HEK293 (cell line): ENCODE measurements around the gene CIB4.

Source experiments
- CTCF ChIA-PET: fragments of 350-600 bp; formaldehyde crosslinking; extraction: SDS; loops from one replicate; lab custom pipeline; 2021; ENCODE audit warnings: antibody characterized with exemption; lab: Yijun Ruan, JAX
- POLR2A ChIA-PET: fragments of 300-600 bp; formaldehyde crosslinking; extraction: SDS; loops from one replicate; lab custom pipeline; 2020; ENCODE audit warnings: antibody characterized with exemption, inconsistent platforms; lab: Yijun Ruan, JAX
- H3K27ac ChIP-seq: fragments of 200-500 bp; sonication (Bioruptor generic); 2 replicates; pipeline ENCODE4 v1.5.1; 2014; ENCODE audit warnings: low read depth, low read length, control low read depth, inconsistent platforms; ENCODE audit errors: extremely low read depth
- H3K36me3 ChIP-seq, 2 experiments: fragments of 200-500 bp in 1 of 2; sonication (Bioruptor generic) in 1 of 2; 1 replicate in 1 of 2; 2 replicates in 1 of 2; pipeline ENCODE4 v1.5.1; 2014 to 2017; ENCODE audit warnings: inconsistent platforms in 2 of 2, low read length in 2 of 2; ENCODE audit not compliant: control insufficient read depth in 2 of 2, insufficient read depth in 1 of 2
- H3K4me1 ChIP-seq: fragments of 200-500 bp; sonication (Bioruptor generic); 2 replicates; pipeline ENCODE4 v1.5.1; 2014; ENCODE audit warnings: mild to moderate bottlenecking, low read length, inconsistent platforms; ENCODE audit not compliant: control insufficient read depth, insufficient read depth
- H3K4me3 ChIP-seq: 2 replicates; pipeline ENCODE4 v1.5.1; 2011; ENCODE audit warnings: low read depth, mild to moderate bottlenecking, control low read depth, low read length, moderate library complexity
- H3K9me3 ChIP-seq: fragments of 200-500 bp; sonication (Bioruptor generic); 2 replicates; pipeline ENCODE4 v1.5.1; 2014; ENCODE audit warnings: low read depth, low read length, inconsistent platforms; ENCODE audit not compliant: control insufficient read depth, insufficient read depth
- GLIS2 ChIP-seq: fragments of 450-650 bp; formaldehyde crosslinking; IDR thresholded peaks from 2 replicates; pipeline ENCODE4 v1.5.1; 2016; ENCODE audit warnings: missing biosample characterization, missing genetic modification characterization
- HOXA7 ChIP-seq: sonication (generic); formaldehyde crosslinking; IDR thresholded peaks from 2 replicates; pipeline ENCODE4 v1.8.1; 2022; ENCODE audit warnings: missing genetic modification reagents, borderline replicate concordance
- SCRT1 ChIP-seq: fragments of 450-650 bp; formaldehyde crosslinking; IDR thresholded peaks from 2 replicates; pipeline ENCODE4 v1.5.1; 2016; ENCODE audit warnings: missing biosample characterization, missing genetic modification characterization, borderline replicate concordance
- ZBTB17 ChIP-seq: fragments of 450-650 bp; formaldehyde crosslinking; IDR thresholded peaks from 2 replicates; pipeline ENCODE4 v1.5.1; 2016; ENCODE audit warnings: missing biosample characterization, missing genetic modification characterization
- ZBTB21 ChIP-seq: fragments of 450-650 bp; formaldehyde crosslinking; IDR thresholded peaks from 2 replicates; pipeline ENCODE4 v1.5.1; 2017; ENCODE audit warnings: missing biosample characterization, missing genetic modification characterization
- ZEB2 ChIP-seq: fragments of 450-650 bp; formaldehyde crosslinking; IDR thresholded peaks from 2 replicates; pipeline ENCODE4 v1.5.1; 2016; ENCODE audit warnings: missing biosample characterization, missing genetic modification characterization
- ZIC2 ChIP-seq: fragments of 450-650 bp; formaldehyde crosslinking; IDR thresholded peaks from 2 replicates; pipeline ENCODE4 v1.5.1; 2016; ENCODE audit warnings: missing biosample characterization, missing genetic modification characterization
- ZNF112 ChIP-seq: fragments of 450-650 bp; formaldehyde crosslinking; IDR thresholded peaks from 2 replicates; pipeline ENCODE4 v1.5.0; 2017; ENCODE audit warnings: missing biosample characterization, missing genetic modification characterization
- ZNF114 ChIP-seq: fragments of 450-650 bp; formaldehyde crosslinking; IDR thresholded peaks from 2 replicates; pipeline ENCODE4 v1.5.0; 2017; ENCODE audit warnings: missing biosample characterization, missing genetic modification characterization
- ZNF174 ChIP-seq: fragments of 450-650 bp; formaldehyde crosslinking; IDR thresholded peaks from 2 replicates; pipeline ENCODE4 v1.5.0; 2017; ENCODE audit warnings: missing biosample characterization, mild to moderate bottlenecking, missing genetic modification characterization
- ZNF24 ChIP-seq: fragments of 450-650 bp; formaldehyde crosslinking; IDR thresholded peaks from 2 replicates; pipeline ENCODE4 v1.5.1; 2016; ENCODE audit warnings: missing biosample characterization, missing genetic modification characterization
- ZNF530 ChIP-seq: fragments of 450-650 bp; formaldehyde crosslinking; IDR thresholded peaks from 2 replicates; pipeline ENCODE4 v1.5.1; 2016; ENCODE audit warnings: low read depth, missing biosample characterization, missing genetic modification characterization
- ZNF610 ChIP-seq: fragments of 450-650 bp; formaldehyde crosslinking; IDR thresholded peaks from 2 replicates; pipeline ENCODE4 v1.5.1; 2016; ENCODE audit warnings: missing biosample characterization, missing genetic modification characterization, borderline replicate concordance
- ZNF623 ChIP-seq: fragments of 450-650 bp; formaldehyde crosslinking; IDR thresholded peaks from 2 replicates; pipeline ENCODE4 v1.5.1; 2016; ENCODE audit warnings: missing biosample characterization, missing genetic modification characterization
- ZNF660 ChIP-seq: fragments of 450-650 bp; IDR thresholded peaks from 2 replicates; pipeline ENCODE4 v1.5.1; 2018; ENCODE audit warnings: missing biosample characterization, mild to moderate bottlenecking, missing genetic modification characterization
- ZNF670 ChIP-seq: fragments of 450-650 bp; formaldehyde crosslinking; IDR thresholded peaks from 2 replicates; pipeline ENCODE4 v1.5.1; 2016; ENCODE audit warnings: missing biosample characterization, missing genetic modification characterization, low read depth
- ZNF776 ChIP-seq: fragments of 450-650 bp; formaldehyde crosslinking; IDR thresholded peaks from 2 replicates; pipeline ENCODE4 v1.5.0; 2017; ENCODE audit warnings: missing biosample characterization, missing genetic modification characterization, borderline replicate concordance
- ZNF791 ChIP-seq: fragments of 450-650 bp; formaldehyde crosslinking; IDR thresholded peaks from 2 replicates; pipeline ENCODE4 v1.5.1; 2016; ENCODE audit warnings: missing biosample characterization, missing genetic modification characterization
- TF ChIP-seq, protein P1 (sequence below): fragments of 450-650 bp; formaldehyde crosslinking; IDR thresholded peaks from 2 replicates; pipeline ENCODE4 v1.5.1; 2016; ENCODE audit warnings: missing biosample characterization, missing genetic modification characterization
- TF ChIP-seq, protein P2 (sequence below): fragments of 450-650 bp; formaldehyde crosslinking; IDR thresholded peaks from 2 replicates; pipeline ENCODE4 v1.5.1; 2016; ENCODE audit warnings: missing biosample characterization, missing genetic modification characterization, borderline replicate concordance
- TF ChIP-seq, protein P3 (sequence below): fragments of 450-650 bp; formaldehyde crosslinking; optimal IDR thresholded peaks from 2 replicates; pipeline ENCODE3; 2016; ENCODE audit warnings: missing biosample characterization, mild to moderate bottlenecking, missing genetic modification characterization
- TF ChIP-seq, protein P4 (sequence below): fragments of 450-650 bp; formaldehyde crosslinking; IDR thresholded peaks from 2 replicates; pipeline ENCODE4 v1.5.1; 2017; ENCODE audit warnings: missing biosample characterization, mild to moderate bottlenecking, missing genetic modification characterization, moderate library complexity

CIB4 gene

DNA sequence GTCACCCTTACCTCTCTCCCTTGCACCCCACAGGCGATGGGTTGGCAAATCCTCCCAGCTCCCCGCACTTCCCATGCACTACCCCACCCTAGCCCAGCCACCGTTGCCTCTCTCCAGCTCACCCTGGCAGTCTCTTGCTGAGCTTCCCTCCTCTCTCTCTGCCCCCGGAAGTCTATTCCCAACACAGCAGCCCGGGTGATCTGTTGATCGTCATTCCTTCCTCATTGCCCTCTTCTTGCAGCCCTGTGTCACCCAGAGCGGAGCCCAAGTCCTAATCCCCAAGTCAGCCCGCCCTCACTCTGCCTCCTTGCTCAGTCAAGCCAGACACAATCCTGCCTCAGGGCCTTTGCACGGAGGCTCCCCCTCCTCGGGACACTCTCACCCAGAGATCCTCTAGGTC, 55.2 kb downstream of the CIB4 start:
- Histone ChIP-seq H3K27ac (no peak overlapping the region), H3K36me3 (no peaks in the 10 kb centered on the region), H3K9me3 (no peaks in the 10 kb centered on the region), H3K4me1 (no peaks in the 10 kb centered on the region), H3K4me3 (no peak overlapping the region)
- TF ChIP-seq ZNF623 (tag by site-specific recombination) (0 out of 2 replicates have a peak, but pooled peaks have one; percentile 24), ZNF112 (tag by site-specific recombination) (no peak), SCRT1 (tag by site-specific recombination) (no peak), ZNF670 (tag by site-specific recombination) (no peak), ZNF114 (tag by site-specific recombination) (no peak)
- ChIA-PET POLR2A (no interaction called here), CTCF (interaction anchor here (2.0 kb wide), 1 partner anchor 8 kb away, joined by 13 read pairs; no protein-coding TSS in a partner anchor)

DNA sequence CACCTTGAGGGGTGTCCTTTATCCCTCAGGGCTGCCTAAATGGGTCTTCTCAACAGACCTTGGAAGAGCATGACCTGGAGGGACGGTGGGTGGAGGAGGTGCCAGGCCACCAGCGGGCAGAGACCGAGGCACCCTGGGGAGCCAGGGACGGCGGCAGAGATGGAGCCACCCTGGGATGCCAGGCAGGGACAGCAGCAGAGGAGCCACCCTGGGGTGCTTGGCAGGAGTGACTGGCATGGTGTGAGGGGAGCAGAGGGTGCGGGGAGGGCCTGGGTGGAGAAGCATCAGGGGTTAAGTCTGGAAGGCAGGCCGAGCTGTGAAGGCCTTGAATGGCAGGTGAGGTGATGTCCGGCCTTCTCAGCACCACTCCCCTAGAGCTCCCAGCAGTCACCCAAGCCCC, 56.1 kb downstream of the CIB4 start:
- CTCF ChIA-PET = no interaction called here
- H3K4me3 ChIP-seq = no peak overlapping the region
- no peak overlapping the region for H3K27ac ChIP-seq
- no peaks in the 10 kb centered on the region for H3K9me3 ChIP-seq
- no peaks in the 10 kb centered on the region for H3K4me1 ChIP-seq
- POLR2A ChIA-PET = no interaction called here
- no peak for TF ChIP-seq ZNF610 (tag by site-specific recombination)
- TF ChIP-seq HOXA7 (CRISPR knock-in tag) = no peak
- TF ChIP-seq ZIC2 (tag by site-specific recombination) = peak; percentile 81
- no peak for TF ChIP-seq ZNF623 (tag by site-specific recombination)
- TF ChIP-seq ZBTB21 (tag by site-specific recombination) = no peak
- H3K36me3 ChIP-seq = no peaks in the 10 kb centered on the region

DNA sequence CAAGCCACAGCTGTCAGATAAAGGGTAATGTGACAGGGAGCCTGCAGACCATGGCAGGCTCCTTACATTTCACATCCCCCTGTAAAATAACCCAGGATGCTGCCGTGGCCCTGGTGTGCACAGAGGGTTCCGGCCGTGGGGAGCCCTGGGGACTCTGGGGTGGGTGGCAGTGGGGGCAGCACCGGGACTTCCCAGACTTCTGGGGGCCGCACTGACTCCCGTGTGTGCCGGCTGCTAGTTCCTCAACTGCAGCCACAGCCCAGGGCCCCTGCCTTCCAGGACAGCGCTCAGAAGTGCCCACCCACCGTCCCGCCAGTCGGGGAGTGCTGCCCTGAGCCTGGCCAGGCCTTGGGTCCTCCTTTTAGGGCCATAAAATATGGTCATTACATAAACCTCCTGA, 56.5 kb downstream of the CIB4 start:
- Histone ChIP-seq H3K4me1 (no peaks in the 10 kb centered on the region), H3K36me3 (no peaks in the 10 kb centered on the region), H3K4me3 (no peak overlapping the region), H3K27ac (no peak overlapping the region)
- CTCF ChIA-PET = no interaction called here
- TF ChIP-seq ZNF530 (tag by site-specific recombination) = no peak
- TF ChIP-seq, all 188 proteins: peak for 0
- POLR2A ChIA-PET = no interaction called here
- H3K9me3 ChIP-seq = no peaks in the 10 kb centered on the region

DNA sequence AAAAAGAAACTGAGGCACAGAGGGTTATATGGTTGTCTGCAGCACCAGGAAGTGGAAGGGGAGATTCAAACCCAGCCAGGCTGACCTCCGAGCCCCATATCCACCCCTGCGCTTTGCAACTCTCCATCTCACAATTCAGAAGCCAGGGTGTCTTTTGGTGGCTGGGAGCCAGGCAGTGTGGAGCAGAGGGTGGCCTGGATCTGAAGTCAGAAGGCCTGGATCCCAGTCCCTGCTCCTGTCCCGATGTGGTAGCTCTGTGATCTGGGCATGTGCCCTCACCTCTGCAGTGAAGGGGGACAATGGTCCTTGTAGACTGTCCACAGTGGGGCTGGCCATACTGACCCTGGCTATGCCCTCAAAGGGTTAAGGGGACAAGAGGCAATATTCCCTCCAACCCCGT, 57.0 kb downstream of the CIB4 start:
- Histone ChIP-seq H3K9me3 (no peaks in the 10 kb centered on the region), H3K36me3 (no peaks in the 10 kb centered on the region), H3K4me3 (no peak overlapping the region), H3K4me1 (no peaks in the 10 kb centered on the region), H3K27ac (no peak overlapping the region)
- POLR2A ChIA-PET = no interaction called here
- CTCF ChIA-PET = interaction anchor here (0.6 kb wide), 1 partner anchor 88 kb away, joined by 4 read pairs; no protein-coding TSS in a partner anchor
- TF ChIP-seq ZBTB17 (0 out of 2 replicates have a peak, but pooled peaks have one; percentile 16), ZNF776 (tag by site-specific recombination) (no peak), ZNF660 (no peak)

DNA sequence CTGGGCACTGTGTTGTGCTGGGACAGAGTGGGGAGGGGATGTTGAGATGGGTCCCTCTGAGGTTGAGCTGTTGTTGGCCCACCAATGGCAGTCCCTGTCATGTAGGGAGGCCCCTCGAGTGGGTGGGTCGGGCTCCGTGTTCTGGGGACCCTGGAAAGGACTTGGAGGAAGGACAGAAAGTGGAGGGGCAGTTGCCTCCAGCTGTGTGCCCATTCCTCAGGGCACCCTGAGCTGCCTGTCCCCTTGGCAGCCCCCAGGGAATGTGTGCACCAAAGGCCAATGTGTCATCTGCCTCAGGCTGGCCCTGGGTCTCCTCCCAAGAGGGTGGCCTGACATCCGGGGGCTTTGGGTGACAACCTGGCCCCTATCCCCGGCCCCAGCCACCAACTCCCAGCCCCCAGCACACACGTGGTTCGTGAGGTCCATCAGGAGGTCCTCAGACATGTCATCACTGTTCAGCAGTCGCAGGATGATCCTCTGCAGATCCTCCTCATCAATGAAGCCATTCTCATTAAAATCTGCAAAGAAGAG, 57.7 kb downstream of the CIB4 start:
- Histone ChIP-seq H3K9me3 (no peaks in the 10 kb centered on the region), H3K27ac (no peak overlapping the region)
- CTCF ChIA-PET = no interaction called here
- no peak for TF ChIP-seq ZNF791 (tag by site-specific recombination)
- no peak for TF ChIP-seq GLIS2 (tag by site-specific recombination)
- TF ChIP-seq ZEB2 = no peak
- TF ChIP-seq, protein P1, sequence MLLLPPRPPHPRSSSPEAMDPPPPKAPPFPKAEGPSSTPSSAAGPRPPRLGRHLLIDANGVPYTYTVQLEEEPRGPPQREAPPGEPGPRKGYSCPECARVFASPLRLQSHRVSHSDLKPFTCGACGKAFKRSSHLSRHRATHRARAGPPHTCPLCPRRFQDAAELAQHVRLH = no peak
- TF ChIP-seq, protein P2, sequence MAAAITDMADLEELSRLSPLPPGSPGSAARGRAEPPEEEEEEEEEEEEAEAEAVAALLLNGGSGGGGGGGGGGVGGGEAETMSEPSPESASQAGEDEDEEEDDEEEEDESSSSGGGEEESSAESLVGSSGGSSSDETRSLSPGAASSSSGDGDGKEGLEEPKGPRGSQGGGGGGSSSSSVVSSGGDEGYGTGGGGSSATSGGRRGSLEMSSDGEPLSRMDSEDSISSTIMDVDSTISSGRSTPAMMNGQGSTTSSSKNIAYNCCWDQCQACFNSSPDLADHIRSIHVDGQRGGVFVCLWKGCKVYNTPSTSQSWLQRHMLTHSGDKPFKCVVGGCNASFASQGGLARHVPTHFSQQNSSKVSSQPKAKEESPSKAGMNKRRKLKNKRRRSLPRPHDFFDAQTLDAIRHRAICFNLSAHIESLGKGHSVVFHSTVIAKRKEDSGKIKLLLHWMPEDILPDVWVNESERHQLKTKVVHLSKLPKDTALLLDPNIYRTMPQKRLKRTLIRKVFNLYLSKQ (tag by site-specific recombination) = no peak
- TF ChIP-seq, protein P3, sequence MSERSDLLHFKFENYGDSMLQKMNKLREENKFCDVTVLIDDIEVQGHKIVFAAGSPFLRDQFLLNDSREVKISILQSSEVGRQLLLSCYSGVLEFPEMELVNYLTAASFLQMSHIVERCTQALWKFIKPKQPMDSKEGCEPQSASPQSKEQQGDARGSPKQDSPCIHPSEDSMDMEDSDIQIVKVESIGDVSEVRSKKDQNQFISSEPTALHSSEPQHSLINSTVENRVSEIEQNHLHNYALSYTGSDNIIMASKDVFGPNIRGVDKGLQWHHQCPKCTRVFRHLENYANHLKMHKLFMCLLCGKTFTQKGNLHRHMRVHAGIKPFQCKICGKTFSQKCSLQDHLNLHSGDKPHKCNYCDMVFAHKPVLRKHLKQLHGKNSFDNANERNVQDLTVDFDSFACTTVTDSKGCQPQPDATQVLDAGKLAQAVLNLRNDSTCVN (tag by site-specific recombination) = no peak
- TF ChIP-seq ZNF174 (tag by site-specific recombination) = no peak
- TF ChIP-seq, protein P4, sequence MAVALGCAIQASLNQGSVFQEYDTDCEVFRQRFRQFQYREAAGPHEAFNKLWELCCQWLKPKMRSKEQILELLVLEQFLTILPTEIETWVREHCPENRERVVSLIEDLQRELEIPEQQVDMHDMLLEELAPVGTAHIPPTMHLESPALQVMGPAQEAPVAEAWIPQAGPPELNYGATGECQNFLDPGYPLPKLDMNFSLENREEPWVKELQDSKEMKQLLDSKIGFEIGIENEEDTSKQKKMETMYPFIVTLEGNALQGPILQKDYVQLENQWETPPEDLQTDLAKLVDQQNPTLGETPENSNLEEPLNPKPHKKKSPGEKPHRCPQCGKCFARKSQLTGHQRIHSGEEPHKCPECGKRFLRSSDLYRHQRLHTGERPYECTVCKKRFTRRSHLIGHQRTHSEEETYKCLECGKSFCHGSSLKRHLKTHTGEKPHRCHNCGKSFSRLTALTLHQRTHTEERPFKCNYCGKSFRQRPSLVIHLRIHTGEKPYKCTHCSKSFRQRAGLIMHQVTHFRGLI = no peak
- TF ChIP-seq ZNF24 = no peak

More for the DNA sequence above, 57.7 kb downstream of the CIB4 start:
- Histone ChIP-seq H3K36me3 (no peaks in the 10 kb centered on the region), H3K4me1 (no peaks in the 10 kb centered on the region), H3K4me3 (no peak overlapping the region)
- POLR2A ChIA-PET = no interaction called here
